ENCODE results near the gene ELMOD1.

ELMOD1 gene

DNA sequence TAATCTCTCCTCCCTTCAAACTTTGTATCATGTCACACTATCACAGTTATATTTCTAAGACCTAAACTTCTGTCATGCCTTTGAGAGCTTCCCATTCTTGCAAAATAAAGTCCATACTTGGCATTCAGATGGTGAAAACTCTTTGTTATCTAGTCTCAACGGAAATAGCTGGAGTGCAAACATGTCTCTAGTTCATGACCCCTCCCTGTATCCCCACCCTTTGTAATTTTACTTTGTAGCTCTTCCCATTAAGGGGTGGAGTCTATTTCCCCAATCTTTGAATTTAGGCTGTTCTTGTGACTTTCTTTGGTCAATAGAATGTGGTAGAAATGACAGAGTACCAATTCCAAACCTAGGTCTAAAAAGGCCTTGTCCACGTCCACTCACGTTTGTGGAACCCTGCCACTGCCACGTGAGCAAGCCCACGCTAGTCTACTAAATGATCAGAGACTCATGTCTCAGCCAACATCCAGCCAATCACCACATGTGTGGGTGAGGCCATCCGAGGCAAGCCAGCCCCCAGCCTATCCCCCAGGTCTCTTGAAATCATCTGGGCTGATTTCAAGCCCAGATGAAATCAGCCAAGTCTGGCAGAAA is 97.5 kb downstream of the ELMOD1 start:
- no peak for DNase-seq (ENCODE audit: low read depth)

DNA sequence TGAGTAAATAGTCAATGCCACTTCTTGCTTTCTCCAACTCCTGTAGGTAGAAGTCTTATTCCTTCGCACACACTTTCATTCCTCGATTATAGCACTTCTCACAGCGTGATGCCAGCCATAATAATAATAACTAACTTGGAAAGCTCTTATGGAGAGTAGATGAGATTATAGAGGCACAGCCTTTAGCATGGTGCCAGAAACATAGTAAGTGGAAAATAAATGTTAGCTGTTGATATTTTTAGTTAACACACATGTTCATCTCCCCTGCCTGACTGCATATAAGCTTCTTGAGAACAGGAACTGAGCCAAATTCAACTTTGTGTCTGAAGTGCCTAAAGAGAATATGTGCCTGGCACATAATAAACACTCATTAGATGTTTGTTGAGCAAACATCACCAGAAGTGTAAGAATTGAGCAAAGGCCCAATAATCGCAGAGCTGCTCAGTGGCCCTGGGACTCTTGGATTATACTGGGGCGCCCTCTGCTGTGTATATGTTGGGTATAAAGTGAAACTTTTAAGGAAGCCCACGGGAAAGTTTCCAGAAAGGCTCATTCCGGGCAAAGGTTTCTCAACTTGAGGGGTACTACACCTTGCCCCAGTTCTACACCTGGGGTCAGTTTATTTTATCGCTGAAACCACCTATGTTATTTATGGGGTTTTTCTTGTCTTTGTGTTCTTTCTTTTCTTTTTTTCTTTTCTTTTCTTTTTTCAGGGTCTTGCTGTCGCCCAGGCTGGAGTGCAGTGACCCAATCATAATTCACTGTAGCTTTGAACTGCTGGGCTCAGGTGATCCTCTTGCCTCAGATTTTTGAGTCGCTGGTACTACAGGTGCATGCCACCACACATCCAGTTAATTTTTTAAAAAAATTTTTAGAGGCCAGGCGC is 98.6 kb downstream of the ELMOD1 start:
- DNase-seq (ENCODE audit: low read depth): peak; percentile 79

DNA sequence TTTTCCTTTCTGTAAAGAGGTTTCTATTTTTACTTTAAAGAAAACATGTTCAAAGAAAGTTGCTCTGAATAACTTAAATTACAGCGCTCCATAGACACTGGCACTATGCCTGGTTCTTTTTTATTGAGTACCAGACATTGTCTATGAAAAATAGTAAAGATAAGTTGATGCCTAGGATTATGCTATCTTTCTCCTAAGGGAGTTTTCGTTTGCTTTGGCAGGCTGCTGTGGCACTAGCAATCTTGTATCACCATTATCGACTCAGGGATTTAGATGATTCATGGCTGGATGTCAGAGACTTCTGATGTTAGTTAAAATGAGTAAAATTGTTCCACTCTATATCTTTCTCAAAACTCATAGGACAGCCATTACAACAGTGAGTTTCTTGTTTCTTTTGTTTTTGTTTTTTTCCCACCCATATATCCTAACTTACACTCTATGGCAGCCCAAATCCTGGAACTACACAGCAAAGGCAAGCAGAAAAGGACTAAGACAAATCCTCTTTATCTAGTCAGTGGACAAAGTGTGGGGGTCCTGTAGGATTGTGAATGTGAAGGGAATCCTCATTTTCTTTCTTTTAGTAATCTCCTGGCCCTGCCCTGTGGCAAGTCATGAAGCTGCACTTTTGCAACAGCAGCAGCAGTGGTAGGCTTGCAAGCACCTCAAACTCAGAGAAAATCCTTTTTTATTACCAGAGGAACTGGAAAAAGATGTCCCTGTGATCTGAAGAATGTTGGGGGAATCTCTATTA is 100.2 kb downstream of the ELMOD1 start:
- peak; percentile 38 for DNase-seq (ENCODE audit: low read depth)

DNA sequence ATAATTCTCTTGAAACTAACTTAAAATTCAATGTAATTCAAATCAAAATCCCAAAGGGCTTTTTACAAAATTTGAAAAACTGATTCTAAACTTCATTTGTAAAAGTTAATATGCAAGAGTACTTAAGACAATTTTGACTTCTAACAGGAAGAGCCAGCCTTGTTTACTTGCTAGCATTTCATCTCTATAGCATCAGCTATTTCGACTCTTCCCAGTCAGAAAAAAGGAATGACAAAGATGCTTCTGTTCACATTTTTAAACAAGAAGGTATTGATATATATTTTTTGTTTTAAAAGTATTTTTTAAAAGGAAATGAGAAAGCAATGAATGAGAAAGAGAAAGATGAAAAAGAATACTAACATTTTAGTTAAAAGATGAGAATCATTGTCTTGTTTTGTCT is 104.5 kb downstream of the ELMOD1 start:
- peak; percentile 56 for DNase-seq (ENCODE audit: low read depth)

DNA sequence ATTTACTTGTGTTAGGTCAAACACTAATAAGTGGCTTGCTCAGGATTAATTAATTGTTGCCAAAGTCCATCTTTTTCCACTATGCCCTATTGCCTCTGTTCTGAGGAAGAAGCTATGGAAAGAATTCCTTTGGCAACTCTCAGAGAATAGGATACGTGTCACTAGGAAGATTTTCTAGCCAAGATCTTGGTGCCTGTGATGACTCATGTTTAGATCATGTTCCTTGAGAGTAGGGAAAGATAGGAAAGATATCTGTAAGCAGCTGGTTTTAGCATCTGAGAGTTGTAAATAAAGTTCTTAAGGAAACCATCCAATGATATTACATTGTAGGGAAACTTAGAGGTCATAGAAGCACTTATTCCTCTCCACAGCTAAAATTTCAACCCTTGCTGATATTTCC is 105.2 kb downstream of the ELMOD1 start:
- DNase-seq (ENCODE audit: low read depth): peak; percentile 96

- DNase-seq (ENCODE audit: low read depth): no peak
Observed at GRCh38 chr11:107697291-107697690, 106.3 kb downstream of the ELMOD1 start.

- no peak for DNase-seq (ENCODE audit: low read depth)
Observed at GRCh38 chr11:107699371-107700285, 108.7 kb downstream of the ELMOD1 start.

DNA sequence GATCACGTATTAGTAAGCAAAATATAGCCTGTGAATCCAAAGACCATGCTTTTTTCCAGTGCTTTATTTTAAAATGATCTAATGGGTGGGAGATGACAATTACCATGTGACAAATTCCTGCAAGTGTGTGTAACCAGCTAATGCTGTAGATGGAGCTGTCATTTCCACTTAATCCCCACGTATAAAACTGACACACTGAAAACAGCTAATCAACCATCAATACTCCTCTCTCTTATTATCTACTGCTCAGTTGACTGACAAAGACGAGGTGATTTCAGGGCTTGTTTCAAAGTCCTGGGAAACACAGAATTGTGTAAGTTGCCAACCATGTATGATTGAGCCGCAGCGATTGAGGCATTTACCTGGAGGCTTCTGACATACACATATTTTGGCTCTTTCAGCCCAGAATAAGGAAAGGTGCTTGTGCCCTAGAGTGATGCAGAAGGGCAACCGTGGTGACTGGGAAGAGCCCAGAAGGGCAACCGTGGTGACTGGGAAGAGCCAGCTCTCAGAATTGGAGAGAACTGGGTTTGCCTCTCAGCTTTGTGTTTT is 111.2 kb downstream of the ELMOD1 start:
- DNase-seq (ENCODE audit: low read depth): no peak

DNA sequence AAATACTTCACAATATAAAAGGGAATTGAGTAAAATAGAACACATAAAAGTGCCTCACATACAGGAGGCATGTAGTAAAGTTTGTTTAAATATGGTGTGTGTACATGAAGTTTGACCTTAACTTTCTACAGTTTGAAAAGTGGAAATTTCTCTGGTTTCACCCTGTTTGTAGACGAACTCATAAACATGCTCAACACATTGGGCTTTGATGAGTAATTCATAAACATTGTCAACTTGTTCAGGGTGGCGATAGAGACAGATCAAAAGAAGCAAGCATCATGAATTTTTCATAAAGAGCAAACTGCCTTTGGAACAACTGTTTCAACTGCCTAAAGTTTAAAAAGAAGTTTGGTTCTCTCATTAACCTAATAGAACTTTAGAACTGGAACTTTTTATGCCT is 111.8 kb downstream of the ELMOD1 start:
- peak; percentile 43 for DNase-seq (ENCODE audit: low read depth)

DNA sequence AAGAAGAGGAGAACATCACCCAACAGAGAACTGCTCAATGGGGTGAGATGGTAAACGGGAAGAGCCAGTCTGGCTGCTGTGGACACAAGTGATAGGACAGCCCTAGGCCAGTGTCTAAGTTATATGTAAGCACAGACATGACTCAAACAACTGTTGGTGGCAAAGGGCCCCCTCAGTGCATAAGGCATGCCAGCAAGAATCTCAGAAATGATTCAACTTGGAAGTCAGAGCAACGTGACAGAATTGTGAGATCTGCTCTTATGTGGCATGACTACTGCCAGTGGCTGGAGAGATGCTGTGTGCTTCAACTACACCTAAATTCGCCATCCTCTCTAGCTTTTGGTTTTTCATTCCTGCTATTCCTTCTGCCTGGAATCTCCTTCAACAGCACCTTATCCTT is 113.5 kb downstream of the ELMOD1 start:
- peak; percentile 85 for DNase-seq (ENCODE audit: low read depth)

DNA sequence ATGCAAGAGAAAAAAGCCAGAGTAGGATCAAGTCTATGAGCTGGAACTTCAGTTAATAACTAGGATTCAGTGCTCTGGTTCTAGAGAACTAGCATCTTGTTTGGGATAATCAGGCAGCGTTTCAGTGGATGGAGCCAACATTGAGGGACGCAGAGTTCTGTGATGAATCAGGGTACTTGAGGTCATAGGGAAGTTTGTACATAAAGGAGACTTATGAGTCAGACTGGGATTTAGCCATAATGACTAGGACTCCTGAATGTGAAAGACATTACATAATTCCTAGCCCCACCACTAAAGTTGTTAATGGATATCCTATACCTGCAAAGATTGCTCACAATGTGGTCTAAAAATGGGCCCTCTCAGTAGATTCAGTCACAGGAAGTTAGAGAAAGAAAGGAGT is 114.1 kb downstream of the ELMOD1 start:
- peak; percentile 96 for DNase-seq (ENCODE audit: low read depth)

DNA sequence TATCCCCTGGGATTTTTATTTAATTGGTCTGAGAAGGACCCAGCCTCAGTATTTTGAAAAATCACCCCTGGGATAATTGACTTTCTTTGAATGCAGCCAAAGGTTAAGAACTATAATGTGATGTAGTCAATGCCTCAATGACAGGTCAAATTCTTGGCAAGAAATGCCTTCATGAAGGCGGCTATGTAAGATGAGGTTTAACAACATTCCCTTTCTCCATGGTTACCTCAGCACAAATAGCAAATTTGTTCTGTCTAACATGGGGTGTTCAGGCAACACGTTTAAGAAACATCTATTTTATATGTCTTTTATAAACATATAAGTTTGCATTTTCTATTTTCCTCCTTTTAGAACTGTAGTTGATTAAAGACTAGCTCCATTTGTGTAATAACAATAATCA is 115.6 kb downstream of the ELMOD1 start:
- no peak for DNase-seq (ENCODE audit: low read depth)

DNA sequence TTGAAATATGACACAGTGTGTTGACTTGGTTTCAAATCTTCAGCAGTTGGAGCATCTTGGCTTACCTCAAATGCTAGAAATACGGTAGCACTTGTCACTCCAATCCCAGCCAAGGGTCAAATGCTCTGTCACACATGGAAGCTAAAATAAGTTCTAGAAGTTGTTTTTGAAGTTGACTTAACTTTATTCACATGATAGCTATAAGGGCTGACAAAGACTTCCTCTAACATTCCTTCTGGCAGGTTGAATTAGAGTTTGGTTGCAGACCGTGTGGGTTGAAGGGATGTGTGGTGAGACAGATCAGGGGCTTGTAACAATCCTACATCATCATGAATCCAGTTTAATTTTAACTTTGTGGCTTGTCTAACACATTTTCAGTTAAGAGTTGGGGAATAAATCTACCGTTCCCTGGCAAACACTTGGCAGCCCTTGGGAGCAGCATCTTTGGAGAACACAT is 116.3 kb downstream of the ELMOD1 start:
- DNase-seq (ENCODE audit: low read depth): no peak

DNA sequence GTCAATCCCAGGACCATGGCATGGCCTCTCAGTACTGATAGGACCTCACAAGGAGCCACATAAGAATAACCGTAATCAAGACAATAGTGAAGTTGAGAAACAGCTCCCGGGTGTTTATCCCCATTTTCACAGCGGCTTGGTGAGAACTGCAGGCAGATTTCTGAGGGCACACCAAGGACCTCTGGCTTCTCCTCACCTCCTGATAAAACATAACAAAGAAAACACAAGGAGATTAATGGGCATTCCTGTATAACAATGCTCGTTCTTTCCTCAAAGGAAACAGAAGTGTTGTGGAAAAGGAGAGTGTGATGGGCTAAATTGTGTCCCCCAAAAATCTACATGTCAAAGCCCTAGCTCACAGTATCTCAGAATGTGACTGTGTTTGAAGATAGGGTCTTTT is 116.9 kb downstream of the ELMOD1 start:
- DNase-seq (ENCODE audit: low read depth): no peak

GRCh38 chr11:107708792-107709191 is 117.8 kb downstream of the ELMOD1 start:
- no peak for DNase-seq (ENCODE audit: low read depth)

DNA sequence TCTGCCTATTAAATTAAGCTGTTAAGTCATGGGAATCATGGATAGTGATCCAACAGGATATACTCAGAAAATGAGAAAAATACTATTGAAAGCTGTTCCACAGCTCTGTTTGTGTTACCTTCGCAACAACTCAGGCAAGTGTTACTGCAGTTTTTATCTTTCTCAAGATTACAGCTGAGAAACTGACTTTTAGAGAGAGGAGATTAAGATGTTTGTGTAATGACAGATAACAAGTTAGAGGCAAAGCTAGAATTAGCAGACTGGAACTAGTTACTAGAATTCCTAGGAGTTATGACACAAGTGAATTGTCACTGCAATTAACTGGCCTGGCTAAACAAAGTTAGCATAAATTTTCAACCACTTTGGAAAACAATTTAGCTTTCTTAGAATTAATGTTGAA is 119.4 kb downstream of the ELMOD1 start:
- no peak for DNase-seq (ENCODE audit: low read depth)

- no peak for DNase-seq (ENCODE audit: low read depth)
Observed at GRCh38 chr11:107711861-107712755, 121.2 kb downstream of the ELMOD1 start, which contains the start of gene SLN. Gene SLN (minus strand): TSS chr11:107712056.

GRCh38 chr11:107713009-107713408 is 122.1 kb downstream of the ELMOD1 start:
- DNase-seq (ENCODE audit: low read depth): no peak
